Posterior vena cava (tissue), 2 donors: ENCODE data around the gene RAD51. TPM values are rescaled to one million over a fixed set of nuclear protein-coding genes. Genes with fewer than 3 reads are reported as not detected.

ENCODE experiments used
- DNase-seq: peaks from one replicate; pipeline ENCODE4 v3.0.0-alpha.2; 2020; ENCODE audit warnings: low spot score
- intact Hi-C, 2 donors: fragments of 100-400 bp; cut with DNase I; formaldehyde crosslinking; loops; one replicate each; pipeline versions ENCODE4 v1.14.1 to v1.14.2; 2022 to 2023
- total RNA-seq, 2 donors: library from RNA; stranded (reverse); fragmentation: NEBNext Ultra II Directional; extraction: Animal tissue kit (Norgen Biotek cat#: 25700); gene quantifications; one replicate each; pipeline ENCODE4 v1.2.1, GENCODE V29; 2021
- donor health status: DM: yes; HTN: yes; CAD: no.
- donor health status: DM: yes; HTN: yes; CAD: no.

RAD51 gene
- total RNA-seq, 2 donors from 2014 or later, result 0.52 to 1.0 TPM

DNA sequence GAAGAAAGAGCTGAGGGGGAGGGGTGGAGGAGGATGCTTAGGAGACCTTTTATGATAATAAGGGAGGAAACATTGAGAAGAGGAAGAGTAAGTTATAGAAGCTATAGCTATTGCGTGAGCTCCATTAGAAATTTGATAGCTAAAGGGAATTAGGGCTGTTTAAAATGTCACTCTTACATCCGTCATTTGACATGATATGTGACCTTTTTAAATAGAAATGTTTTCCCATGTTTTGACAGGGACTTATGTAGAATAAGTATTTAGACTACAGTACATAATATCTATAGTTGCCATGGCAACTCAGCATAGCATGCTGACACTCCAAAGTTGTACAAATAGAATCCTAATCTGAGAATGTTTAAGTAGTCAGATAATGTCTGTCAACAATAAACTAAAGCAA lies 19.2 kb downstream of the RAD51 start:
- no peak for DNase-seq
- intact Hi-C loops, result no loop called here

DNA sequence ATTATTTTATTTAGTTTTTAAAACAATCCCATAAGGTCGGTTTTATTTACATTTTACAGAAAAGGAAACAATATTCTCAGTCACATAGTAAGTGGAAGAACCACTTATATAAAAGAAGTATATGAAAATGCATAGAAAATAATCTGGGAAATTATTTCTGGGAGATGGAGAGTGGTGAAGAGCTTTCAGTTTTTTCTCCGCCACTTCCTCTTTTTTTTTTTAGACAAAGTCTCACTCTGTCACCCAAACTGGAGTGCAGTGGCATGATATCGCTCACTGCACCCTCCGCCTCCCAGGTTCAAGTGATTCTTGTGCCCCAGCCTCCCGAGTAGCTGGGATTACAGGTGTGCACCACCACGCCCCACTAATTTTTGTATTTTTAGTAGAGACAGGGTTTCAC lies 21.2 kb downstream of the RAD51 start:
- no peak for DNase-seq
- intact Hi-C loops, result no loop called here

DNA sequence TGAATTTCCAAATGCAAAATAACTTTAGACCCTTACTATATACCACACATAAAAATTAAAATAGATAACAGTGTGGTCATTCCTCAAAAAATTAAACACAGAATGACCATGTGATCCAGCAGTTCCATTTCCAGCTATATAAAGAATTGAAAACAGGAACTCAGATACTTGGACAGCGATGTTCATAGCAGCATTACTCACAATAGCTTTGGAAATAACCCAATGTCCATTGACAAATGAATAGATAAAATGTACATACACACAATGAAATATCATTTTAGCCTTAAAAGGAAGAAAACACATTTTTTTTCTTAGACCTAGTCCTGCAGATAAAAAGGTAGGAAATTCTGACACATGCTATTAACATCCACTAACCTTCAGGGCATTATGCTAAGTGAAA lies 26.7 kb downstream of the RAD51 start:
- intact Hi-C loops, result no loop called here
- no peak for DNase-seq

DNA sequence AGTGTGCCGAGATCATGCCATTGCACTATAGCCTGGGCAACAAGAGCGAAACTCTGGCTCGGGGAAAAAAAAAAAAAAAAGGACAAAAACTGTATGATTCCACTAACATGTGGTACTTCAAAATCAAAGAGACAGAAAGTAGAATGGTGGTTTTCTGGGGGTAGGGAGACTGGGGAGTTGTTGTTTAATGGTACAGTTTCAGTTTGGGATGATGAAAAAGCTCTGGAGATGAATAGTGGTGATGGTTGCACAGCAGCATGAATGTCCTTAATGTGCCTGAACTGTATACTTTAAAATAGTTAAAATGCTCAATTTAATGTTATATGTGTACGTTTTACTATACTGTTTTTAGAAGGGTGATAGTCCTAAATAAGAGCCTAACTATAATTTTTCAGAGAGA lies 27.4 kb downstream of the RAD51 start:
- DNase-seq, result no peak
- intact Hi-C loops, result no loop called here

DNA sequence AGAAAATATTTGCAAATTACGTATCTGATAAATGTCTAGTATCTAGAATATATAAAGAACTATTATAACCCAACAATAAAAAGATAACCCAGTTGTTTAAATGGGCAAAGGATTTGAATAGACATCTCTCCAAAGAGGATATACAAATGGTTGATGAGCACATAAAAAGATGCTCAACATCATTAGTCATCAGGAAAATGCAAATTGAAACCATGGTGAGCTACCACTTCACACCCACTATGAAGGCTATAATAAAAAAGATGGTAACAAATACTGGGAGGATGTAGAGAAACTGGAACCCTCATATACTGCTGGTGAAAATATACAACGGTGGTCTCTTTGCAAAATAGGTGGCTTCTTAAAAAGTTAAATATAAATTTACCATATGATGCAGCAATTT lies 28.0 kb downstream of the RAD51 start:
- DNase-seq, result no peak
- intact Hi-C loops, result no loop called here

DNA sequence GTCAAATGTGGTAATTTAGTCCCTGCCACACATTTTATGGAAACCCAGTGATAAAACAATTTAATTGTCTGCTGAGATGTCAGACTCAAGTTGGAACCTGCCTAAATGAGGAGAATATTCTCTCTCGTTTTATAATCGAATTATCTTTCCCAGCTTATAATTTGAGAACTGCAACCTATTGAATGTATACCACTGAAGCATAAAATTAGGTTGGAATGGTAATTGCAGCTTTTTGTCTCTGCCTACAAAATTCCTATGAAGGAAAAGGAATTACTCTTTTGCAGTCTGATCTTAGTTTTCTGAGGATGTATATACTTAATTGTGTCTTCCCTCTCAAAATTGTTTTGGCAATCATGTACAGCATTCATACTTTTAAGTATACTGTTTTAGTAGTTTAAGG lies 28.9 kb downstream of the RAD51 start:
- intact Hi-C loops, result no loop called here
- no peak for DNase-seq

DNA sequence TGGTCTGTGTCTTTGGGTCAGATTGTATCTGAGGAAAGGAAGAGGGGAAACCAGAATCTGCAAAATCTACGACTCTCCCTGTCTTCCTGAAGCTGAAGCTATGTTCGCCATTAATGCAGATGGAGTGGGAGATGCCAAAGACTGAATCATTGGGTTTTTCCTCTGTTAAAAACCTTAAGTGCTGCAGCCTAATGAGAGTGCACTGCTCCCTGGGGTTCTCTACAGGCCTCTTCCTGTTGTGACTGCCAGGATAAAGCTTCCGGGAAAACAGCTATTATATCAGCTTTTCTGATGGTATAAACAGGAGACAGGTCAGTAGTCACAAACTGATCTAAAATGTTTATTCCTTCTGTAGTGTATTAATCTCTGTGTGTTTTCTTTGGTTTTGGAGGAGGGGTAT lies 36.1 kb downstream of the RAD51 start:
- DNase-seq, result no peak
- intact Hi-C loops, result no loop called here

DNA sequence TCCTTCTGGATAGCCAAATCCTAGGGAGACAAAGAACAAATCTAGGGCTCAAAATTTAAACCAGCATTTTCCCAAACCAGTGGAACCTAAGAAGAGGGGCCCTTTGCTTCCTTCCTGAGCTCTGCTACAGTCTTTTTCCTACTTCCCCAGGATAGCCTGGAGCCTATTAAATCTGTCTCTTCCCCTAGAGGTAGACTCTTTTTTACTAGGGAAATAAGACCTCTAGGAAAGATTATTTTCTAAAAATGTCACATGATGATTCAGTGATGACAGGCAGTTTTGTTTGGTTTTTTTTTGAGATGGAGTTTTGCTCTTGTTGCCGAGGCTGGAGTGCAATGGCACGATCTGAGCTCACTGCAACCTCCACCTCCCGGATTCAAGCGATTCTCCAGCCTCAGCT lies 41.6 kb downstream of the RAD51 start:
- intact Hi-C loops, result no loop called here
- no peak for DNase-seq

DNA sequence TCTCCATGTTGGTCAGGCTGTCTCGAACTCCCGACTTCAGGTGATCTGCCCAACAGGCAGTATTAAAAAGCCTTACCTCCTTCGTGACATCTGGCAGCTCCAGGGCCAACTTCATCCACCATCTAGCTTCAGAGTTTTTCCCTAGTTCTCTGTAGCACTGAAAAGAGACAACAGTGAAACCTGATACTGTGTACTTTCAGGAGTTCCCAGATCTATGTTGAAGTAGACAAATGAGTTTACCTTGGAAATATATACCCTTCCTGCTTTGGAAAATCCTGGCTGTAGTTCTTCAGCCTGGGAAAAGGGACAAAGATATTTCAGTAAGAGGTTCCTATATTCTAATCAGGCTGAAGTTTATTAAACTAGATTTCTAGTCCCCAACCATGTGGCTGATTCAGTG lies 42.1 kb downstream of the RAD51 start:
- DNase-seq, result no peak
- intact Hi-C loops, result no loop called here

DNA sequence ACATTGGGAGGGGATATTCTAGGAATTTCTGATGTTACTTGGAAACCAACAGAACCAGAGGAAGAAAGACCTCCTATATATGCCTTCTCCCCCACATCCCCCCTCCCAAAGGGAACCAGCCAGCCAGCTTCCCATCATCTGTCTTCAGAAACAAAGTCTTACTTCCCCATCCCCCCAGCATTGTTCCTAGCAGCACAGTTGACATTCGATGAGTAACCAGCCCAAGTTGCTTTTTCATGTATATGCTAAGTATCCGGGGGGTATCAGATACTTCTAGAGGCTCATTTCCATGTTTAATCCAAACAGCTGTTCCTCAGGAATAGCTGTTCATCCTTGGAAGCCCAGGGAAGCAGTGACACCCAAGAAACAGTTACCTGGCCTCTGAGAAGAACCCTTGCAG lies 44.1 kb downstream of the RAD51 start:
- intact Hi-C loops, result loop anchor here in 1 of 2 donors (1.0 kb wide), 1 partner anchor 21 kb away; no protein-coding TSS in a partner anchor
- no peak for DNase-seq

DNA sequence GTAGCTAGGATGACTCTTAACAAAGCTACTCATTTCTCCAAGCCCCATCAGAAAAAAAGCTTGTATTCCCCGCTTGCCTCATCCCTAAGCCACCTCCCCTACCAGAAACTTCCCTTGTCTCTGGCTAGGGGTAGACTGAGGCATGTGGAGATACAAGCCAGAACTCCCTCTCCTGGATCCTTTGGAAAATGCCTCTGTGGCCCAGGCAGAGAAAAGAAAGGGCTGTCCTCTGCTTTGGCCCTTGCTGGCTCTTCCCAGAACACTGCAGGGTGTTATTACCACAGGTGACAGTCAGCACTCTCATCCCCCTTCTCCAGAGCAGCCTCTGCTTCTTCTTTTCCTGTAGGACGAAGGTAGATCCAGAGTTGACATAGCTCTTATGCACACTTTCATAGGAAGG lies 44.9 kb downstream of the RAD51 start:
- intact Hi-C loops, result loop anchor here in 1 of 2 donors (1.0 kb wide), 1 partner anchor 20 kb away; no protein-coding TSS in a partner anchor
- DNase-seq, result no peak

DNA sequence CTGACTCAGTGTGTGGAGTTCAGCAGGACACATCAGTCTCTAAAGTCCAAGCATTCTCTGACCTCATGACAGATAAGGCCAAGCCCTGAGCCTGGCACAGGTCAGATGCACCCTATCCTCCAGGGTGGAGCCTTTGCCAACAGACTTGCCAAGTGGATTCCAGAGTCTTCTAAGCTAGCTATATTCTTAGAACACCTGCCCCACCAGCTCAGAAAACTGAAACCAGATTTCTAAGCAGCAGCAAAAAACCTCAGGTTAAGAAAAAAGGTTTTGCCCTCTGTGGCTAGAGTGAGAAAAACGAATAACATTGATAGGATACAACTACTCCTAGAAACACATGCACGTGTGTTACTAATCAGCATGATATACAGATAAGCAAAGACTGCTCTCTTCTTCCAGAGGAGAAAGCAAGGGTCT lies 48.5 kb downstream of the RAD51 start:
- no peak for DNase-seq
- intact Hi-C loops, result no loop called here

DNA sequence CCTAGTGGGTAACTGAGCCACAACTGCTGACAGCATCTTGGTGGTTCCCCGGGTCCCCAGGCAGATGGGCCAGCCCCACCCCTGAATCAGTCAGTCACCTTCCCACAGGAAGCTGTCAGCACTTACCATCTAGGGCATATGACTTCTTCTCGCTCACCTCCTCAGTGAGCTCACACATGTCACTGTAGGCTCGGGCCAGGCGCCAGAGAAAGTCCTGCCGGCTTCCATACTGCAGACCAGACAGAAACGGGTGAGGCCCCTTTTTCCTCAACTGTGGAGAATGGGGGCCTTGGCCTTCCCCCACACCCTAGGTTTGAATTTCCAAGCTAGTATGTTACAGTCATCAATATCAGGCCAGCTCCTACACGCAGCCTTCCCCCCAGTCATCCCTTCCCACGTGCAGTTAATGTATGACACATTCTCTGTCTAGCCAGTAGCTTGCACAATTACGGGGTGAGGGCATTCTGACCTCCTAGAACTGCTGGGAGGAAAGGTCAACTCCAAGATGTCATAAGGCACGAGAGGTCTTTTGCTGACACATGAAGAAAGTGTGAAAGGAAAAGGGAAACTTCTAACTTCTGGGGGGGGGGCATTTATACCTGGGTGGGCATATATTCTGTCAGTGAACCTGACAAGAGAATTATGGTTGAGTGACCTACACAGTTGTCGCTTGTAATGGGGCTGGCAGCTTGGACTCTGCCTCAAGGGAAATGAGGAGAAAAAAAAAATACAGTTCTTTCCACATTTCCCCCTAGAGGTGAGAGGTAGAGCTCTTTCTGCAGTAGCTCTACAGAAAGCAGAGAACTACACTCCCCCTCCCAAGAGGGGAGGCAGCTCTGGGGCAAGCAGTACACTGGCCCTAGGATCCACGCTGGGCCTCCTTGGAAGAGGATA lies 49.2 kb downstream of the RAD51 start:
- DNase-seq, result no peak
- intact Hi-C loops, result no loop called here

DNA sequence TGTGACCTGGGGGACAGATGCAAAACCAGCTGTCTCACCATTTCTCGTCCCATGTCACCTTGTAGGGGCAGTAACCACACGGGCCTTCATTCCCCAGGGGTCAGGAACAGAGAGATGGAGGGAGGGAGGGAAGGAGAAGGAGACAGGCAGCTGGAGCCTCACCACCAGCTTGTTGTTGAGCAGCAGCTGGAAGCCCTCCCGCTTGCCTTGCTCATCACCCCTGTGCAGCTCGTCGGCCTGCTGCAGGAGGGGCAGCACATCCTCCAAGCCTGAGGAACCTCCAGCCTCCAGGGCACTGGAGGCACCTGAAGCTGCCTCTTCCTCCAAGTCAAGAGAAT lies 49.8 kb downstream of the RAD51 start:
- no peak for DNase-seq
- intact Hi-C loops, result no loop called here

DNA sequence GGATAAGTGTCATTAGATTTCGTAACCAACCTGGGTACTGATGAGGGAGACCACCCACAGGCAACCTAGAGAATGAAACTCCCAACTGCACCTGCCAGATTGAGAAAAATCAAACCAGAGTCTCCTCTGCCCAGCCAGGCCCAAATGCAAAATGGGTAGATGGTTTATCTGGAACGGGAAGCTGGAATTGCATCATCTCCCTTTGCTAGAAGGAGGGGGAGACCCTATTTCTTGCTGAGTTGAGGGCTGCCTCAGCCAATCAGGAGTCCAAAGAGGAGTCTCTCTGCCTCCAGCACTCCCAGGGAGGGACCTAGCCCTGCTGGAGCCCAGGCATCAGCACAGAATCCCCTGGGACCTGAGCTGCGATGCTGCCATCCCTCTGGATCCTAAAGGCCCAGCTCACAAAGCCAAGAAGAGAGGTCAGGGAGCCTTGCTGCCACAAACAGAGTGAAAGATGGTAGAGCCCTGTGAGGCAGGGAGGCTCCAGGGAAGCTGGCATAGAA lies 52.0 kb downstream of the RAD51 start:
- DNase-seq, result no peak
- intact Hi-C loops, result no loop called here

DNA sequence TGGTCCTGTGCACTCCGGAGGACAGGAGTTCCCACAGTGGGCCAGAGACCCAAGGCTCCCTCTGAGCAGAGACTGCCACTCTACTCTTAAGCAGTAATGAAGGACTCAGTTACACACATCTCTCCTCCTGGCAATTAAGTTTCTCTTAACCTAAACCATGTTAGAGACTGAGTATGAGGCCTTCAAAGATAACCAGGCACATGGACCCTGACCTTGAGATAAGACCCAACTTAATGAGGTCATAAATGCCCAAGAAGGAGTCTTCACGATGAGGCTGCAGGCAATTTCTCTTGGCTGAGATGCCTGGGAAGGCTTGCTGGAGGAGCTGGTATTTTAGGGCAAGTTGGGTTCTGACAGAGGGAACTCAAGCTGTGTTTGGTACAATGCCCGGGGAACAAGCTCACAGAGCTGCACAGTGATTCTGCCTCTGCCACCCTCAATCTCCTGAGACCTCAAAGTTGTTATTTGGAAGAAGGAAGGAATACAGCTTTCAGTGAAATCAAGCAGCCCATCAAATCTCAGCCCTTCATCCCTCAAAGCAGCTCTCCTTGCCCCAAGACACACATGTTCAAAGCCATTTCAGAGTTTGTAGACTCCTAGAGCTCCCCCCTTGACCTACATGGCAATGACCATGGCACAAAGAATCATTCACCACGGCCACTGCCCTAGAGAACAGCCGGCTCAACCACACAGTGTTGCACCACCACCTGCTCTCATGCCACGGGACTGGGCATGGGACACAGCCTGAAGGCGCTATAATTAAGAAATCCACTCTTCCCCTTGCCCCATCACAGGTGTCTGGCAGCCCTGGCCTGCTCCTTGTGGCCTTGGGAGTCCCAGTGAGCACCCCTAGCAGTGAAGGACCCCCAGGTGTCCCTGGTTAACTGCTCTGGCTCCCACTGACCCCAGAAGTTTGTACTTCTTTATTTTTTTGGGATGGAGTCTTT lies 53.0 kb downstream of the RAD51 start:
- DNase-seq, result no peak
- intact Hi-C loops, result no loop called here

DNA sequence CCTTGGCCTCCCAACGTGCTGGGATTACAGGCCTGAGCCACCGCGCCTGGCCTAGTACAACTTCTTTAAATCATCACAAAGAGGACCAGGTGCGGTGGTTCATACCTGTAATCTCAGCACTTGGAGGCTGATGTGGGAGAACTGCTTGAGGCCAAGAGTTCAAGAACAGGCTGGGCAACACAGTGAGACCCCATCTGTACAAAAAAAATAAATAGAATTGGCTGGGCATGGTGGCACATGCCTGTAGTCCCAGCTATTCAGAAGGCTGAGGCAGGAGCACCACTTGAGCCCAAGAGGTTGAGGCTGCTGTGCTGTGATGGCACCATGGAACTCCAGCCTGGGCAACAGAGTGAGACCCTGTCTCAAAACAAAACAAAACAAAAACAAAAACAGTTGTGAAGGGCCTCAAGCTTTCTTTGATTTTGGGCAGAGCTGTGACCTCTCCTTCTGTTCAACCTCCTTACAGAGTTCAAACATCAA lies 54.2 kb downstream of the RAD51 start:
- DNase-seq, result no peak
- intact Hi-C loops, result no loop called here

DNA sequence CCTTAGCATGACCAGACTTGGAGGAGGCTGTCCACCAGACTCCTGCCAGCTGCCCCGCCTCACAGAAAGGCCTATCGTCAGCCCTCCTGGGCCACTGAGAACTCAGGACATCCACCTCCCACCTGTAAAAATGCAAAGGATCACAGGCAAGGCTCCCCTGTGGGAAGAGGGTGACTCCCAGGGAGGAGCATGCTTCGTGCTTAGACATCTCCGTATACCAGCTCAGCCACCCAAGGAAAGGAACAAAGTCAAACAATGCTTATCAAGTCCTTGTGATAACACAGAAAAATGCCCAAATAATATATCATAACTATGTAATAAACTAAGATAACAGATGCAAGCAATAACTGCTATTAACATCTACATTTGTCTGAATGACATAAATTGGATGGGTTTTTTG lies 55.9 kb downstream of the RAD51 start:
- intact Hi-C loops, result no loop called here
- DNase-seq, result no peak

DNA sequence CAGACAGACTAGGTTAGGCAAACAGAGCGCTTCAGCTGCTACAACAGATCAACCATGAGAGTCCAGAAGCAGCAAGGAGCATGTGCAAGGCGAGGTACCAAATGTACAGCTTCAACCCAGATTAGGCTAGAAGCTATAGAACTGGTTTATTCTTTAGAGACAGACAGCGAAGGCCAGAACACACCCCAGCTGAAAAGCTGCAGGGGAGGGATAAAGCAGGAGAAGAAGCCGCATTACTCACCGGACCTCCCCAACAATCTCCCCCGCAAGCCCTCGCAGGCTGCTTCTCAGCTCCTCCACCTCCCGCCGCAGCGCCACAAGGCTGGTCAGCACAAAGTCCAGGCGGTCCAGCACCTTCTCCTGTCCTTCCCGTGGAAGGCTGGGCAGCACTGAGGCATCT lies 56.8 kb downstream of the RAD51 start:
- intact Hi-C loops, result loop anchor here in 1 of 2 donors (1.0 kb wide), 1 partner anchor 19 kb away; no protein-coding TSS in a partner anchor

DNA sequence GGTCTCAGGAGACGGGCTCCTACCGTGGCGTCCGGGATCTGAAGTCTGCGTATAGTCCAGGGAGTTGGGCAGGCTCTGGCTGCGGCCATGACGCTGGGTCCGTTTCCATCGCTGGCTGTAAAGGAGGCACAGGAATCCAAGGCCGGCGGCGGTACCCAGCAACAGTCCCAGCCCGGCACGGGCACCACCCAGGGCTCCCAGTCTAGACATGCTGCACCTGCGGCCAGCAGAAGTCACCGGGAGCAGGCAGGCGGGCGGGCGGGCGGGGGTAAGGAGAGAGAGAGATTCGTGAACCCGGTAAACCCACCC lies 59.6 kb downstream of the RAD51 start:
- intact Hi-C loops, result no loop called here
- no peak for DNase-seq

More for the DNA sequence above, 56.8 kb downstream of the RAD51 start:
- no peak for DNase-seq
